Esophagus muscularis mucosa (tissue), 4 donors: ENCODE measurements around the gene RASGRF2.

Source experiments
- EP300 ChIP-seq: sonication (generic); formaldehyde crosslinking; IDR thresholded peaks from one replicate; pipeline ENCODE4 v1.6.1; 2017; ENCODE audit warnings: antibody characterized with exemption
- POLR2A ChIP-seq: fragments of 450-650 bp; IDR thresholded peaks from one replicate; pipeline ENCODE4 v1.6.1; 2017; ENCODE audit warnings: antibody characterized with exemption, moderate library complexity, mild to moderate bottlenecking, low read depth
- TF ChIP-seq, protein P1 (sequence below), 3 experiments: fragments of 200-600 bp in 2 of 3; fragments of 450-650 bp in 1 of 3; sonication (generic) in 2 of 3; IDR thresholded peaks; one replicate each; pipeline ENCODE4 v1.5.1; 2017 to 2019; ENCODE audit warnings: antibody characterized with exemption in 3 of 3, mild to moderate bottlenecking in 2 of 3, moderate library complexity in 1 of 3

DNA sequence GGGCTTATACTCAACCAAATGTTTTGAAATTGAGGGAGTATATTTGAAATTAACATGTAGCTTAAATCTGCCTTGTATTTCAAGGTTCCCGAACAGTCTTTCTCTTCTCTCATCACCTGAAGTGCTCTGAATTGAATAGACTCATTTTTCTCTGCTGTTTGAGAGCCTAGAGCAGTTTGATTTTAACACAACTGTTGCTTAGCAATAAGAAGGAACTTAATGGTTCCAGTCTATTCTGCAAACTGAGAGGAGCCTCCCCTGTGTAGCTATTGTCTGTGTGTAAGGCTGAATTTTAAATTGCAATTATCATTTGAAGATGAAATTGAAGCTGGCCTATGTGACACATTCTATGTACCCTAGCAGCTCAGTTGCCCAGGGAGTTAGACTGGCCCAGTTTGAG lies 185.9 kb downstream of the RASGRF2 start:
- TF ChIP-seq, protein P1, sequence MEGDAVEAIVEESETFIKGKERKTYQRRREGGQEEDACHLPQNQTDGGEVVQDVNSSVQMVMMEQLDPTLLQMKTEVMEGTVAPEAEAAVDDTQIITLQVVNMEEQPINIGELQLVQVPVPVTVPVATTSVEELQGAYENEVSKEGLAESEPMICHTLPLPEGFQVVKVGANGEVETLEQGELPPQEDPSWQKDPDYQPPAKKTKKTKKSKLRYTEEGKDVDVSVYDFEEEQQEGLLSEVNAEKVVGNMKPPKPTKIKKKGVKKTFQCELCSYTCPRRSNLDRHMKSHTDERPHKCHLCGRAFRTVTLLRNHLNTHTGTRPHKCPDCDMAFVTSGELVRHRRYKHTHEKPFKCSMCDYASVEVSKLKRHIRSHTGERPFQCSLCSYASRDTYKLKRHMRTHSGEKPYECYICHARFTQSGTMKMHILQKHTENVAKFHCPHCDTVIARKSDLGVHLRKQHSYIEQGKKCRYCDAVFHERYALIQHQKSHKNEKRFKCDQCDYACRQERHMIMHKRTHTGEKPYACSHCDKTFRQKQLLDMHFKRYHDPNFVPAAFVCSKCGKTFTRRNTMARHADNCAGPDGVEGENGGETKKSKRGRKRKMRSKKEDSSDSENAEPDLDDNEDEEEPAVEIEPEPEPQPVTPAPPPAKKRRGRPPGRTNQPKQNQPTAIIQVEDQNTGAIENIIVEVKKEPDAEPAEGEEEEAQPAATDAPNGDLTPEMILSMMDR (IDR thresholded peaks at IDR 0.05): no peak
- TF ChIP-seq POLR2A (no peak), EP300 (no peak)
